ENCODE results near the gene ITGB6. TPM values are rescaled to one million over a fixed set of nuclear protein-coding genes. Genes with fewer than 3 reads are reported as not detected.

Gene ITGB6
- total RNA-seq, 4 donors from 2014 or later: 0.59 to 1.5 TPM; not detected in 2

GRCh38 chr2:160220545-160221009, 20.5 kb upstream of the ITGB6 start:
- H3K27ac ChIP-seq: no peak overlapping the region
- H3K4me3 ChIP-seq: no peak overlapping the region
- TF ChIP-seq CTCF (IDR thresholded peaks at IDR 0.05) (no peak), POLR2A (IDR thresholded peaks at IDR 0.05) (no peak)
- no peak for DNase-seq
- no peaks in the 10 kb centered on the region for H3K9me3 ChIP-seq
- no peaks in the 10 kb centered on the region for H3K36me3 ChIP-seq
- intact Hi-C loops (cut with DNase I; ENCODE audit: low total_unique reads): no loop called here
- H3K4me1 ChIP-seq: peaks cover 0 to 6% of the 10 kb centered on the region in 2 donors
- no peaks in the 10 kb centered on the region for H3K27me3 ChIP-seq

- H3K4me1 ChIP-seq: peaks cover 0 to 6% of the 10 kb centered on the region in 2 donors
- DNase-seq: no peak
- H3K36me3 ChIP-seq: no peaks in the 10 kb centered on the region
- TF ChIP-seq POLR2A (IDR thresholded peaks at IDR 0.05) (no peak), CTCF (IDR thresholded peaks at IDR 0.05) (no peak)
- no peaks in the 10 kb centered on the region for H3K27me3 ChIP-seq
- no peaks in the 10 kb centered on the region for H3K9me3 ChIP-seq
- H3K4me3 ChIP-seq: no peak overlapping the region
- intact Hi-C loops (cut with DNase I; ENCODE audit: low total_unique reads): no loop called here
- H3K27ac ChIP-seq: no peak overlapping the region
Measured at GRCh38 chr2:160220026-160220425, 20.0 kb upstream of the ITGB6 start.

- TF ChIP-seq CTCF (IDR thresholded peaks at IDR 0.05): no peak
- no peak for TF ChIP-seq POLR2A (IDR thresholded peaks at IDR 0.05)
- peak in 1 of 2 donors; percentile 40 for DNase-seq
- Histone ChIP-seq H3K27me3 (no peaks in the 10 kb centered on the region), H3K27ac (no peak overlapping the region), H3K4me3 (no peak overlapping the region), H3K9me3 (no peaks in the 10 kb centered on the region), H3K36me3 (no peaks in the 10 kb centered on the region), H3K4me1 (no peaks in the 10 kb centered on the region)
- intact Hi-C loops (cut with DNase I; ENCODE audit: low total_unique reads): no loop called here
Measured at GRCh38 chr2:160214461-160215445, 14.7 kb upstream of the ITGB6 start.

- Histone ChIP-seq H3K27ac (no peak overlapping the region), H3K9me3 (no peaks in the 10 kb centered on the region), H3K27me3 (no peaks in the 10 kb centered on the region), H3K4me3 (no peak overlapping the region), H3K4me1 (peaks cover 0 to 5% of the 10 kb centered on the region in 2 donors), H3K36me3 (no peaks in the 10 kb centered on the region)
- DNase-seq: no peak
- intact Hi-C loops (cut with DNase I; ENCODE audit: low total_unique reads): no loop called here
- no peak for TF ChIP-seq POLR2A (IDR thresholded peaks at IDR 0.05)
- TF ChIP-seq CTCF (IDR thresholded peaks at IDR 0.05): no peak
Measured at GRCh38 chr2:160213511-160213910, 13.4 kb upstream of the ITGB6 start.

GRCh38 chr2:160210599-160211138, 10.6 kb upstream of the ITGB6 start:
- no peak for TF ChIP-seq POLR2A (IDR thresholded peaks at IDR 0.05)
- peak; percentile 29 to 47 (median 40) for TF ChIP-seq CTCF (IDR thresholded peaks at IDR 0.05)
- peak; percentile 35 to 52 for DNase-seq
- Histone ChIP-seq H3K27ac (no peak overlapping the region), H3K36me3 (no peaks in the 10 kb centered on the region), H3K4me1 (peaks cover 5% of the 10 kb centered on the region in 2 donors), H3K27me3 (no peaks in the 10 kb centered on the region), H3K9me3 (no peaks in the 10 kb centered on the region), H3K4me3 (no peak overlapping the region)
- intact Hi-C loops (cut with DNase I; ENCODE audit: low total_unique reads): no loop called here

Measured in uterus (tissue), 4 donors.